ENCODE results near the gene CAMLG. TPM values are rescaled to one million over a fixed set of nuclear protein-coding genes. Genes with fewer than 3 reads are reported as not detected.

Gene CAMLG
- total and polyA plus RNA-seq, 9 of the 15 experiments (the other 6 are each of a cell fraction or from before 2014, with no cell fraction given): 11.3 to 22.0 (median 16.3) TPM

GRCh38 chr5:134758504-134759341 is 20.4 kb downstream of the CAMLG start, which contains the start of gene DDX46 (continued):
- peak; percentile 86; the same call in 1 of the 2 replicates for TF ChIP-seq MTA3 (IDR thresholded peaks at IDR 0.05; ENCODE audit: borderline replicate concordance)
- TF ChIP-seq ZNF445 (CRISPR knock-in tag; IDR thresholded peaks at IDR 0.05; ENCODE audit: low read depth): no peak
- no peak for TF ChIP-seq ZNF197 (CRISPR knock-in tag; IDR thresholded peaks at IDR 0.05; ENCODE audit: low read depth)
- peak; percentile 85 for TF ChIP-seq POLR2AphosphoS5 (IDR thresholded peaks at IDR 0.05; ENCODE audit: control insufficient read depth, insufficient read depth, low read depth, low read length)
- peak; percentile 88 for TF ChIP-seq KDM5B (IDR thresholded peaks at IDR 0.05; ENCODE audit: insufficient replicate concordance, low read depth, low read length)
- no peak for TF ChIP-seq KDM2B (CRISPR knock-in tag; IDR thresholded peaks at IDR 0.05)
- no peak for TF ChIP-seq ERF (CRISPR knock-in tag; IDR thresholded peaks at IDR 0.05)
- no peak for TF ChIP-seq YBX1 (IDR thresholded peaks at IDR 0.05)
- no peak for TF ChIP-seq NELFE (IDR thresholded peaks at IDR 0.05; ENCODE audit: insufficient read depth, insufficient read length)
- no peak for TF ChIP-seq REST (IDR thresholded peaks at IDR 0.05; ENCODE audit: borderline replicate concordance)
- TF ChIP-seq REST (CRISPR knock-in tag; IDR thresholded peaks at IDR 0.05; ENCODE audit: low read depth): no peak
- no peak for TF ChIP-seq FOXJ2 (tag; IDR thresholded peaks at IDR 0.05)
- no peak for TF ChIP-seq ZSCAN32 (CRISPR knock-in tag; IDR thresholded peaks at IDR 0.05)
- no peak for TF ChIP-seq SMARCB1 (IDR thresholded peaks at IDR 0.05; ENCODE audit: insufficient read length, low read depth)
- TF ChIP-seq ATF3 (IDR thresholded peaks at IDR 0.05): no peak
- TF ChIP-seq ATF3 (CRISPR knock-in tag; conservative IDR thresholded peaks at IDR 0.05): peak; percentile 58
- peak; percentile 97 for TF ChIP-seq ETV1 (tag; conservative IDR thresholded peaks at IDR 0.05; ENCODE audit: low read depth)
- TF ChIP-seq BRD9 (IDR thresholded peaks at IDR 0.05; ENCODE audit: low read depth, partially characterized antibody): no peak
- TF ChIP-seq TGIF2 (CRISPR knock-in tag; IDR thresholded peaks at IDR 0.05): no peak; the same call in 1 of the 2 replicates
- peak; percentile 76 to 83; a peak in 2 of 4 replicates for TF ChIP-seq SIN3A (IDR thresholded peaks at IDR 0.05; ENCODE audit: borderline replicate concordance in 2 of 2, control insufficient read depth in 1 of 2, low read depth in 2 of 2, low read length in 2 of 2)

All from K562 (cell line).